Parathyroid adenoma (tissue), 2 donors: ENCODE results near the gene IFI44L.

ENCODE experiments used
- H2AFZ ChIP-seq: fragments of 300-600 bp; sonication (generic); one replicate; pipeline ENCODE4 v1.7.0; 2017; ENCODE audit warnings: antibody characterized with exemption, mild to moderate bottlenecking
- H3K27ac ChIP-seq: fragments of 300-600 bp; sonication (generic); one replicate; pipeline ENCODE4 v1.7.0; 2017
- H3K27me3 ChIP-seq: fragments of 300-600 bp; sonication (generic); one replicate; pipeline ENCODE4 v1.7.0; 2017; ENCODE audit warnings: low read length; ENCODE audit not compliant: control insufficient read depth, insufficient read depth
- H3K36me3 ChIP-seq: fragments of 300-600 bp; sonication (generic); one replicate; pipeline ENCODE4 v1.7.0; 2017; ENCODE audit warnings: low read length; ENCODE audit not compliant: control insufficient read depth, insufficient read depth
- H3K4me1 ChIP-seq: fragments of 300-600 bp; sonication (generic); one replicate; pipeline ENCODE4 v1.7.0; 2017; ENCODE audit warnings: control low read depth
- H3K4me2 ChIP-seq: fragments of 300-600 bp; sonication (generic); one replicate; pipeline ENCODE4 v1.7.0; 2017; ENCODE audit warnings: low read length
- H3K4me3 ChIP-seq: fragments of 300-600 bp; sonication (generic); one replicate; pipeline ENCODE4 v1.7.0; 2017; ENCODE audit warnings: low read depth, low read length
- H3K79me2 ChIP-seq: fragments of 300-600 bp; sonication (generic); one replicate; pipeline ENCODE4 v1.7.0; 2017; ENCODE audit warnings: control low read depth
- H3K9ac ChIP-seq: fragments of 300-600 bp; sonication (generic); one replicate; pipeline ENCODE4 v1.7.0; 2017; ENCODE audit warnings: mild to moderate bottlenecking
- H3K9me3 ChIP-seq: fragments of 300-600 bp; sonication (generic); one replicate; pipeline ENCODE4 v1.7.0; 2017; ENCODE audit warnings: low read length; ENCODE audit not compliant: control insufficient read depth
- CTCF ChIP-seq: fragments of 300-600 bp; sonication (generic); IDR thresholded peaks from one replicate; pipeline ENCODE4 v1.7.0; 2017; ENCODE audit warnings: antibody characterized with exemption, mild to moderate bottlenecking
- donor health status: primary hyperparathyroidism.

The IFI44L gene

GRCh38 chr1:78603206-78603605 lies 17.0 kb upstream of the IFI44L start:
- Histone ChIP-seq H3K36me3 (no peaks in the 10 kb centered on the region), H3K9ac (no peak overlapping the region), H3K27me3 (no peaks in the 10 kb centered on the region), H3K9me3 (no peaks in the 10 kb centered on the region), H3K4me1 (no peaks in the 10 kb centered on the region), H3K4me2 (no peak overlapping the region), H3K27ac (no peak overlapping the region), H2AFZ (no peak overlapping the region), H3K4me3 (no peak overlapping the region), H3K79me2 (no peaks in the 10 kb centered on the region)
- TF ChIP-seq CTCF = no peak

GRCh38 chr1:78604643-78605042 lies 15.6 kb upstream of the IFI44L start:
- no peak overlapping the region for H3K4me3 ChIP-seq
- no peak for TF ChIP-seq CTCF
- no peaks in the 10 kb centered on the region for H3K9me3 ChIP-seq
- no peak overlapping the region for H3K9ac ChIP-seq
- no peaks in the 10 kb centered on the region for H3K27me3 ChIP-seq
- H3K79me2 ChIP-seq = no peaks in the 10 kb centered on the region
- H3K27ac ChIP-seq = no peak overlapping the region
- no peaks in the 10 kb centered on the region for H3K4me1 ChIP-seq
- H3K36me3 ChIP-seq = no peaks in the 10 kb centered on the region
- H2AFZ ChIP-seq = no peak overlapping the region
- no peak overlapping the region for H3K4me2 ChIP-seq

- Histone ChIP-seq H3K27ac (no peak overlapping the region), H3K4me2 (no peak overlapping the region)
Measured at GRCh38 chr1:78606274-78606673, 14.0 kb upstream of the IFI44L start.

GRCh38 chr1:78607334-78607927 lies 12.8 kb upstream of the IFI44L start:
- Histone ChIP-seq H3K9me3 (no peaks in the 10 kb centered on the region), H3K79me2 (no peaks in the 10 kb centered on the region), H3K27me3 (no peaks in the 10 kb centered on the region), H3K4me1 (no peaks in the 10 kb centered on the region), H3K27ac (no peak overlapping the region), H3K9ac (no peak overlapping the region), H3K4me2 (no peak overlapping the region), H3K4me3 (no peak overlapping the region), H3K36me3 (no peaks in the 10 kb centered on the region), H2AFZ (no peak overlapping the region)
- TF ChIP-seq CTCF = no peak

More at GRCh38 chr1:78606274-78606673, 14.0 kb upstream of the IFI44L start:
- no peaks in the 10 kb centered on the region for H3K4me1 ChIP-seq
- no peaks in the 10 kb centered on the region for H3K27me3 ChIP-seq
- H3K4me3 ChIP-seq = no peak overlapping the region
- no peak overlapping the region for H3K9ac ChIP-seq
- H3K79me2 ChIP-seq = no peaks in the 10 kb centered on the region
- no peak overlapping the region for H2AFZ ChIP-seq
- no peak for TF ChIP-seq CTCF
- H3K9me3 ChIP-seq = no peaks in the 10 kb centered on the region
- H3K36me3 ChIP-seq = no peaks in the 10 kb centered on the region

- Histone ChIP-seq H3K27ac (no peak overlapping the region), H3K36me3 (no peaks in the 10 kb centered on the region), H3K4me2 (no peak overlapping the region), H3K4me3 (no peak overlapping the region), H3K27me3 (no peaks in the 10 kb centered on the region), H3K9ac (no peak overlapping the region), H2AFZ (no peak overlapping the region), H3K79me2 (no peaks in the 10 kb centered on the region), H3K9me3 (no peaks in the 10 kb centered on the region), H3K4me1 (no peaks in the 10 kb centered on the region)
- no peak for TF ChIP-seq CTCF
Measured at GRCh38 chr1:78607944-78608343, 12.3 kb upstream of the IFI44L start.
